ENCODE measurements around the gene SIRPB2. TPM values are rescaled to one million over a fixed set of nuclear protein-coding genes. Genes with fewer than 3 reads are reported as not detected.
A peak's percentile ranks its signal among the peaks of the same experiment; 100 is the strongest.

Gene SIRPB2
- total RNA-seq, 4 donors from 2014 or later = 0.79 to 6.4 (median 3.1) TPM

DNA sequence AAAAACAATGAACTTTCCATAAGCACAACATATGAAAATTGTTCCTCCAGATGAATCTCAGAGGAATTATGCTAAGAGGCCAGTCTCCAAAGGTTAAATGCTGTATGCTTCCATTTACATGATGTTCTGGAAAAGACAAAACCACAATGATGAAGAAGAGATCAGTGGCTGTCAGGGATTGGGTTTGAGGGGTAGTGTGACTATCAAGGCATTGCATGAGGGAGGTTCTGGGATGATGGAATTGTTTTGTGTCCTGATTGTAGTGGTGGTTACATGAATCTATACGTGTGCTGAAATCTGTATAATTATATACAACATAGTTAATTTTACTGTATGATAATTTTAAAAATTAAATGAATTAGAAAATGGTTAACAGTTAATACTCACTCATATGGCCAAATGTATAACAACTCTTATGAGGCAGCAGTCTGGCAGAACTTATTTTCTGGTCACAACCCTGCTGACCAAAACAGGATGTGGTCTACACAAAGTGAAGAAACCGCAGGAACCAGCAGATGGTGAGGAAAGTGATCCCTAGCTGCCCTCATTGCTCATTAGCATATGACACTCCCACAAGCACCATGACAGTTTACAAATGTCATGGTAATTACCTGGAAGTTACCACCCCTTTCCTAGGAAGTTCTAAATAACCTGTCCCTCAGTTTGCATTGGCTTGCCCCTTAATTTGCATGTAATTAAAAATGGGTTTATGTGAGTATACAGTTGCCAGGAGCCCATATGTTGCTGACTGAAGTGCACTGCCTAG is 56.5 kb downstream of the SIRPB2 start:
- H3K4me3 ChIP-seq (ENCODE audit: low read depth, poor library complexity, severe bottlenecking) = no peak overlapping the region
- intact Hi-C loops (cut with DNase I; ENCODE audit: low total_unique reads) = loop anchor here (5.0 kb wide), 1 partner anchor 122 kb away; no protein-coding TSS in a partner anchor
- WGBS, 2 donors = 59 to 69% methylated on average over 2 of the region's 2 CpGs
- TF ChIP-seq, protein P1, sequence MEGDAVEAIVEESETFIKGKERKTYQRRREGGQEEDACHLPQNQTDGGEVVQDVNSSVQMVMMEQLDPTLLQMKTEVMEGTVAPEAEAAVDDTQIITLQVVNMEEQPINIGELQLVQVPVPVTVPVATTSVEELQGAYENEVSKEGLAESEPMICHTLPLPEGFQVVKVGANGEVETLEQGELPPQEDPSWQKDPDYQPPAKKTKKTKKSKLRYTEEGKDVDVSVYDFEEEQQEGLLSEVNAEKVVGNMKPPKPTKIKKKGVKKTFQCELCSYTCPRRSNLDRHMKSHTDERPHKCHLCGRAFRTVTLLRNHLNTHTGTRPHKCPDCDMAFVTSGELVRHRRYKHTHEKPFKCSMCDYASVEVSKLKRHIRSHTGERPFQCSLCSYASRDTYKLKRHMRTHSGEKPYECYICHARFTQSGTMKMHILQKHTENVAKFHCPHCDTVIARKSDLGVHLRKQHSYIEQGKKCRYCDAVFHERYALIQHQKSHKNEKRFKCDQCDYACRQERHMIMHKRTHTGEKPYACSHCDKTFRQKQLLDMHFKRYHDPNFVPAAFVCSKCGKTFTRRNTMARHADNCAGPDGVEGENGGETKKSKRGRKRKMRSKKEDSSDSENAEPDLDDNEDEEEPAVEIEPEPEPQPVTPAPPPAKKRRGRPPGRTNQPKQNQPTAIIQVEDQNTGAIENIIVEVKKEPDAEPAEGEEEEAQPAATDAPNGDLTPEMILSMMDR (IDR thresholded peaks at IDR 0.05) = no peak
- TF ChIP-seq POLR2A (IDR thresholded peaks at IDR 0.05) = no peak
- peak in 1 of 2 donors; percentile 50 for DNase-seq (ENCODE audit: low spot score in 2 of 2)

DNA sequence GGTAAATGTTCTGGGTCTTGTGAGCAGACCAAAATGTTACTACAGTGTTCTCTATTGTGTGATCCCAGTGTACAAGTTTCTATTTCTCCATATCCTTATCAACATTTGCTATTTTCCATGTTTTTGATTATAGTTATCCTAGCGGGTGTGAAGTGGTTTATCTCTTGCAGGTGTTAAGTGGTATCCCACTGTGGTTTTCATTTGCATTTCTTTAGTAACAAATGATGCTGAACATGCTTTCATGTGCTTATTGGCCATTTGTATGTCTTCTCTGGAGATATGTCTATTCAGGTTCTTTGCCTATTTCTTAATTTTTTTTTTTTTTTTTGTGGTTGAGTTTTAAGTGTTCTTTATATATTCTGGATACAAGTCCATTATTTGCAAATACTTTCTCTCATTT is 60.1 kb downstream of the SIRPB2 start:
- H3K4me3 ChIP-seq (ENCODE audit: low read depth, poor library complexity, severe bottlenecking) = no peak overlapping the region
- WGBS, 2 donors = 34 to 57% methylated on average over 1 of the region's 1 CpG
- DNase-seq (ENCODE audit: low spot score in 2 of 2) = no peak
- intact Hi-C loops (cut with DNase I; ENCODE audit: low total_unique reads) = no loop called here
- no peak for TF ChIP-seq POLR2A (IDR thresholded peaks at IDR 0.05)
- TF ChIP-seq, protein P1 (IDR thresholded peaks at IDR 0.05) = no peak

DNA sequence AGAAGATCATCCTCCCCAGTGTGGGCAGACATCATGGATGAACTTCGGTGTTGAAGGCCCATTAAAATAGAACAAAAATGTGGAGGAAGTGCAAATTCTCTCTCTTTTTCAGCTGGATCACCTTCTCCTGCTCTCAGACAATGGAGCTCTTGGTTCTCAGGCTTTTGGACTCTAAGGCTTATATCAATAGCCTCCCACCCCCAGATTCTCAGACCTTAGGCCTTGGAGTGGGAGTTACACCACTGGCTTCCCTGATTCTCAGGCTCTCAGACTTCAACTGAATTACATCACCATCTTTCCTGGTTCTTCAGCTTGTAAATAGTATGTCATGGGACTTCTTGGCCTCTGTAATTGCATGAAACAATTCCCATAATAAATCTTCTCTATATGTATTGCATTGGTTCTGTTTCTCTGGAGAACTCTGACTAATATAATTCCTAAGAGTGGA is 61.2 kb downstream of the SIRPB2 start:
- no peak for TF ChIP-seq POLR2A (IDR thresholded peaks at IDR 0.05)
- TF ChIP-seq, protein P1 (IDR thresholded peaks at IDR 0.05) = no peak
- WGBS, 2 donors = 68 to 72% methylated on average over 1 of the region's 1 CpG

DNA sequence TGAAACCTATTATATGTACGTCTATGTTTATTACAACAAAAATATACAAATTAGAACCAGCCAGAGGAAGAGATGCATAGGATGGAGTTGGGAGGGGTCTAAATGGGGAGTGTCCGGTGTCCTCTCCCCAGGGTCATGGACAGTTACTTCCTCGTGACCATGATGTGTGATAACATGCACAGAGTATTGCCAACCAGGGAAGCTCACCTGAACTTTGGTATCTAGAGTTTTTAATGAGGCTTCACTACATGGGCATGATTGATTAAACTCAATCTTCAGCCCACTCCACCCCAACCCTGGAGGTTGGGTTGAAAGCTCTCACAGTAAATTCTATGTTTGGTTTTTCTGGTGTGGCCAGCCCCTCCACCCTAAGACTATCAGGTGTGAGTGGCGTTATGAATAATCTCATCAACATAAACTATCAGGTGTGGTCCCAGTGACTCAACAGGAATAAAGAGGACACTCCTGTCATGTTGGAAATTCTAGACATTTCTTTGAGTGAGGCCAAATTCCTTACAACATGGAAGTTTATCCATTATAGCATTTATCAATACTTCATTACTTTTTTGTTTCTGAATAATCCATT is 62.0 kb downstream of the SIRPB2 start:
- WGBS, 2 donors = 76 to 83% methylated on average over 4 of the region's 4 CpGs
- H3K4me3 ChIP-seq (ENCODE audit: low read depth, poor library complexity, severe bottlenecking) = no peak overlapping the region
- intact Hi-C loops (cut with DNase I; ENCODE audit: low total_unique reads) = no loop called here
- TF ChIP-seq, protein P1 (IDR thresholded peaks at IDR 0.05) = no peak
- DNase-seq (ENCODE audit: low spot score in 2 of 2) = no peak

More for the DNA sequence above, 61.2 kb downstream of the SIRPB2 start:
- no peak overlapping the region for H3K4me3 ChIP-seq (ENCODE audit: low read depth, poor library complexity, severe bottlenecking)
- no peak for DNase-seq (ENCODE audit: low spot score in 2 of 2)
- intact Hi-C loops (cut with DNase I; ENCODE audit: low total_unique reads) = no loop called here

DNA sequence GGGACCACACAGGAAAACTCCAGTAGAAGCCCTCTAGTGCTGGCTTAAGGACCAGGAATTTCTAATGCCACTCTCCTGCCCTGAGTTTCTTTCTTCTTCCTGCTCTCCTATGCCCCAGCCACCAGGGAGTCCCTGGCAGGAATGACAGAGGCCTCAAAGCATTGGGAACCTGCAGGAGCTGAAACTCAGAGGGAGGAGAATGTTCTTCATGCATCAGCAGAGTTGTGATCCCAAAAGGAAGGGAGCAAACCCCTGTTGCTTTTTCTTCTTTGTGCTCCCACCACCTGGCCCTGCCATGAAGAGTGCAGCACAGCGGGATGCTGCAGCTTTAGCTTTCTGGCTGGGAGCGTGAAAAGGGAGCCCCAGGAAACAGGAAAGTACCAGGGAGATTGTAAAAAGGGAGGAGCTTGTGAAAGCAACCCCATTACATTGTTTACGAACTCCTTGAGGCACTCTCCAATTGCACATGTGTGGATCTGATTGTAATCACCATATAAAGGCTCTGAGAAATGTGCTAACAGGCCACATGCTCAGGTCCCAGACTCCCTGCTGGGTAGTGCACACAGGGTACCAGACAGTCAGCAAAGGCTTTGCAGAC is 63.7 kb downstream of the SIRPB2 start:
- DNase-seq (ENCODE audit: low spot score in 2 of 2) = no peak
- no peak for TF ChIP-seq POLR2A (IDR thresholded peaks at IDR 0.05)
- TF ChIP-seq, protein P1 (IDR thresholded peaks at IDR 0.05) = no peak
- no peak overlapping the region for H3K4me3 ChIP-seq (ENCODE audit: low read depth, poor library complexity, severe bottlenecking)
- WGBS, 2 donors = 25 to 36% methylated on average over 3 of the region's 3 CpGs
- intact Hi-C loops (cut with DNase I; ENCODE audit: low total_unique reads) = no loop called here
